ENCODE results near the gene SEMA5A.

DNA sequence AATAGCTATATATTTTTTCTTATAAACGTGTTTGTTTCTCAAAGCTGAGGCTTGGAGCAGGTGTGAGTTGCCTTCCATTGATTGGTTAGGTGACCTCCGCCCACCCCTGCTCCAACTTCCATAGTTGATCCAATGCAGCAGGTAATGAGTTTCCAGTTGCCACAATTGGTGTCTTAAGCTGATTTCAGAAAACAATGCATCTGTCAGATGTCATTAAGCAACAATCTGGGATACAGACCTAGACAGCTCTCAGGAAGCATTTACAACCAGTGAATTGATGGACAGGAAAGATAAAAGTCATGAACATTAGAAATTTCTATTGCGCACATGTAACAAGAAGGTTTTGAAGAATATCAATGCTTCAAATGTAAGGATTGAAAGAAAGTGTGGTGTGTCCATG is 510.5 kb downstream of the SEMA5A start:
- TF ChIP-seq, protein P1, sequence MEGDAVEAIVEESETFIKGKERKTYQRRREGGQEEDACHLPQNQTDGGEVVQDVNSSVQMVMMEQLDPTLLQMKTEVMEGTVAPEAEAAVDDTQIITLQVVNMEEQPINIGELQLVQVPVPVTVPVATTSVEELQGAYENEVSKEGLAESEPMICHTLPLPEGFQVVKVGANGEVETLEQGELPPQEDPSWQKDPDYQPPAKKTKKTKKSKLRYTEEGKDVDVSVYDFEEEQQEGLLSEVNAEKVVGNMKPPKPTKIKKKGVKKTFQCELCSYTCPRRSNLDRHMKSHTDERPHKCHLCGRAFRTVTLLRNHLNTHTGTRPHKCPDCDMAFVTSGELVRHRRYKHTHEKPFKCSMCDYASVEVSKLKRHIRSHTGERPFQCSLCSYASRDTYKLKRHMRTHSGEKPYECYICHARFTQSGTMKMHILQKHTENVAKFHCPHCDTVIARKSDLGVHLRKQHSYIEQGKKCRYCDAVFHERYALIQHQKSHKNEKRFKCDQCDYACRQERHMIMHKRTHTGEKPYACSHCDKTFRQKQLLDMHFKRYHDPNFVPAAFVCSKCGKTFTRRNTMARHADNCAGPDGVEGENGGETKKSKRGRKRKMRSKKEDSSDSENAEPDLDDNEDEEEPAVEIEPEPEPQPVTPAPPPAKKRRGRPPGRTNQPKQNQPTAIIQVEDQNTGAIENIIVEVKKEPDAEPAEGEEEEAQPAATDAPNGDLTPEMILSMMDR (IDR thresholded peaks at IDR 0.05 in 4 of 5, conservative IDR thresholded peaks at IDR 0.05 in 1 of 5) = no peak
- TF ChIP-seq POLR2A (IDR thresholded peaks at IDR 0.05) = no peak

Measured in gastrocnemius medialis (tissue), 4 donors.